Endothelial cell of umbilical vein (primary cell): Measurements from ENCODE around the gene BAZ1B. TPM values are rescaled to one million over a fixed set of nuclear protein-coding genes. Genes with fewer than 3 reads are reported as not detected.

ENCODE experiments used
- BruUV-seq: library from RNA; stranded (reverse); fragments of 400-500 nt; replicated peaks from 2 replicates; lab custom pipeline; 2021; lab: Mats Ljungman, UMichigan
- CTCF ChIA-PET: fragments of 300-600, 350-600 bp; sonication (Branson Sonifier 250); formaldehyde crosslinking; loops from one replicate; lab custom pipeline; 2021; ENCODE audit warnings: antibody characterized with exemption, inconsistent platforms; lab: Charles Lee
- POLR2A ChIA-PET: fragments of 300-600, 350-600 bp; sonication (Branson Sonifier 250); formaldehyde crosslinking; loops from one replicate; lab custom pipeline; 2021; ENCODE audit warnings: antibody characterized with exemption, inconsistent platforms; lab: Charles Lee
- DNase-seq: peaks from one replicate; pipeline ENCODE4 v3.0.0-alpha.2; 2011; ENCODE audit warnings: low read depth, low spot score
- FAIRE-seq: peaks from 2 replicates; lab custom pipeline; 2011; peaks lifted over from hg19 to GRCh38; lab: Jason Lieb, UNC
- H2AFZ ChIP-seq: 2 replicates; pipeline ENCODE4 v1.6.0; 2012; ENCODE audit warnings: low read depth, low read length, control low read depth, inconsistent platforms
- H3K27ac ChIP-seq: 2 replicates; pipeline ENCODE4 v1.5.1; 2011; ENCODE audit warnings: low read depth, mild to moderate bottlenecking, control low read depth, low read length, moderate library complexity; ENCODE audit not compliant: insufficient read depth
- H3K27me3 ChIP-seq, 2 experiments: 2 replicates each; pipeline versions ENCODE4 v1.6.0 to v1.6.1; 2011; ENCODE audit warnings: low read length in 2 of 2, mixed read lengths in 1 of 2; ENCODE audit not compliant: control insufficient read depth in 2 of 2, insufficient read depth in 2 of 2
- H3K36me3 ChIP-seq, 2 experiments: 2 replicates in 1 of 2; 3 replicates in 1 of 2; pipeline ENCODE4 v1.5.1; 2011; ENCODE audit warnings: low read length in 2 of 2, mild to moderate bottlenecking in 1 of 2, moderate library complexity in 1 of 2; ENCODE audit not compliant: control insufficient read depth in 2 of 2, insufficient read depth in 2 of 2; ENCODE audit errors: extremely low read depth in 1 of 2
- H3K4me1 ChIP-seq: 3 replicates; pipeline ENCODE4 v1.5.1; 2011; ENCODE audit warnings: mild to moderate bottlenecking, low read length; ENCODE audit not compliant: control insufficient read depth, insufficient read depth; ENCODE audit errors: extremely low read depth
- H3K4me2 ChIP-seq: 2 replicates; pipeline ENCODE4 v1.6.1; 2011; ENCODE audit warnings: low read length, control low read depth, mixed read lengths; ENCODE audit not compliant: insufficient read depth
- H3K4me3 ChIP-seq, 3 experiments: fragments of 200-600 bp in 1 of 3; sonication (generic), shearing (Covaris generic) in 1 of 3; replicated peaks in 1 of 3; 2 replicates each; pipeline ENCODE4 v1.5.1; 2011 to 2016; ENCODE audit warnings: control low read depth in 3 of 3, low read length in 3 of 3, mild to moderate bottlenecking in 2 of 3, inconsistent platforms in 1 of 3, low read depth in 1 of 3, moderate library complexity in 1 of 3; ENCODE audit not compliant: insufficient read depth in 1 of 3
- H3K79me2 ChIP-seq: 2 replicates; pipeline ENCODE4 v1.6.0; 2012; ENCODE audit warnings: low read length, inconsistent platforms; ENCODE audit not compliant: control insufficient read depth, insufficient read depth
- H3K9ac ChIP-seq: replicated peaks from 2 replicates; pipeline ENCODE3; 2011; ENCODE audit warnings: low read length, control low read depth; ENCODE audit not compliant: insufficient read depth; ENCODE audit errors: extremely low read depth
- H3K9me1 ChIP-seq: replicated peaks from 3 replicates; pipeline ENCODE4 v1.6.0; 2011; ENCODE audit warnings: mild to moderate bottlenecking, low read length; ENCODE audit not compliant: control insufficient read depth, insufficient read depth; ENCODE audit errors: extremely low read depth
- H3K9me3 ChIP-seq: replicated peaks from 2 replicates; pipeline ENCODE4 v1.5.1; 2012; ENCODE audit warnings: low read length, inconsistent platforms; ENCODE audit not compliant: control insufficient read depth, insufficient read depth
- H4K20me1 ChIP-seq: replicated peaks from 2 replicates; pipeline ENCODE3; 2011; ENCODE audit warnings: mild to moderate bottlenecking, low read length; ENCODE audit not compliant: control insufficient read depth, insufficient read depth; ENCODE audit errors: extremely low read depth
- CTCF ChIP-seq, 2 donors: IDR thresholded peaks; 1 replicate in 1 of 2; 2 replicates in 1 of 2; pipeline ENCODE4 v1.5.1; 2011; ENCODE audit warnings: low read length in 2 of 2, mild to moderate bottlenecking in 2 of 2, moderate library complexity in 2 of 2, control low read depth in 1 of 2, inconsistent platforms in 1 of 2, low read depth in 1 of 2; ENCODE audit not compliant: insufficient read depth in 1 of 2; ENCODE audit errors: extremely low read depth in 1 of 2
- EZH2 ChIP-seq: IDR thresholded peaks from 2 replicates; pipeline ENCODE4 v1.6.1; 2012; ENCODE audit warnings: borderline replicate concordance, low read depth, mild to moderate bottlenecking, moderate library complexity, low read length, inconsistent platforms; ENCODE audit not compliant: severe bottlenecking
- FOS ChIP-seq: IDR thresholded peaks from 2 replicates; pipeline ENCODE4 v1.6.1; 2011; ENCODE audit warnings: mild to moderate bottlenecking, low read length, moderate library complexity, borderline replicate concordance; ENCODE audit not compliant: insufficient read depth
- GATA2 ChIP-seq: IDR thresholded peaks from 2 replicates; pipeline ENCODE4 v1.7.0; 2011; ENCODE audit warnings: low read depth, mild to moderate bottlenecking, moderate library complexity, mixed read lengths, low read length; ENCODE audit not compliant: insufficient read length, insufficient read depth
- JUN ChIP-seq: IDR thresholded peaks from 2 replicates; pipeline ENCODE4 v1.6.1; 2011; ENCODE audit warnings: borderline replicate concordance, low read depth; ENCODE audit not compliant: insufficient read length, insufficient read depth
- MAX ChIP-seq: IDR thresholded peaks from 2 replicates; pipeline ENCODE4 v1.6.1; 2011; ENCODE audit not compliant: insufficient read depth, insufficient read length
- MYC ChIP-seq: IDR thresholded peaks from one replicate; pipeline ENCODE4 v1.6.1; 2011; ENCODE audit warnings: mild to moderate bottlenecking, low read depth, low read length
- POLR2A ChIP-seq: IDR thresholded peaks from 2 replicates; pipeline ENCODE4 v1.6.1; 2012; ENCODE audit warnings: low read depth, mild to moderate bottlenecking, control low read depth, low read length
- POLR2AphosphoS5 ChIP-seq: IDR thresholded peaks from 2 replicates; pipeline ENCODE4 v1.6.1; 2012; ENCODE audit warnings: low read depth, mild to moderate bottlenecking, control low read depth, low read length, moderate library complexity; ENCODE audit not compliant: insufficient read depth
- dilution Hi-C: fragments of 300-500 bp; cut with MboI; formaldehyde crosslinking; loops from one replicate; pipeline ENCODE4 v1.15.0; 2019; ENCODE audit warnings: low sequenced_read_pairs; ENCODE audit not compliant: extremely low pct_ligation_motif_present
- intact Hi-C: fragments of 100-400 bp; cut with micrococcal nuclease; formaldehyde crosslinking; loops from one replicate; pipeline ENCODE4 v1.10.0; 2022
- polyA plus RNA-seq, 4 experiments: library from polyadenylated mRNA; depleted of rRNA in 3 of 4; stranded (reverse) in 3 of 4; unstranded in 1 of 4; fragments of >200 nt; gene quantifications; 2 replicates each; pipeline versions ENCODE4 v1.2.1 to v1.2.3, GENCODE V29; 2011 to 2012; ENCODE audit warnings: missing spikeins in 1 of 4
- total RNA-seq: library from RNA; stranded (reverse); gene quantifications from 2 replicates; pipeline ENCODE4 v1.2.3, GENCODE V29; 2021

BAZ1B gene
- total and polyA plus RNA-seq, 2 donors (not counting 3 experiments of a cell fraction or from before 2014, with no cell fraction given) = 16.2 to 74.7 TPM

GRCh38 chr7:73507556-73507955 is 14.5 kb downstream of the BAZ1B start:
- BruUV-seq = no TSS peak
- H3K9me1 ChIP-seq = no peaks in the 10 kb centered on the region
- H4K20me1 ChIP-seq = peaks cover 3% of the 10 kb centered on the region
- POLR2A ChIA-PET = no interaction called here
- no peak overlapping the region for H3K27ac ChIP-seq
- H3K4me3 ChIP-seq = no peak overlapping the region
- intact Hi-C loops (no loop called here), dilution Hi-C loops (no loop called here)
- DNase-seq = no peak
- H2AFZ ChIP-seq = no peak overlapping the region
- H3K9me3 ChIP-seq = no peaks in the 10 kb centered on the region
- no peaks in the 10 kb centered on the region for H3K27me3 ChIP-seq
- no peak overlapping the region for H3K9ac ChIP-seq
- CTCF ChIA-PET = interaction anchor here (1.5 kb wide), 1 partner anchor 11 kb away, joined by 4 read pairs; no protein-coding TSS in a partner anchor
- no peak for FAIRE-seq
- no peak overlapping the region for H3K4me2 ChIP-seq
- peaks cover 14 to 21% of the 10 kb centered on the region in 2 experiments for H3K36me3 ChIP-seq
- TF ChIP-seq EZH2 (no peak), POLR2AphosphoS5 (no peak), CTCF (IDR thresholded peaks at IDR 0.05; ENCODE audit: extremely low read depth in 1 of 2, insufficient read depth in 1 of 2, low read depth in 1 of 2, low read length in 2 of 2) (no peak), GATA2 (no peak), FOS (no peak)
- H3K79me2 ChIP-seq = peaks cover 60% of the 10 kb centered on the region
- H3K4me1 ChIP-seq = no peaks in the 10 kb centered on the region

- DNase-seq = no peak
- H2AFZ ChIP-seq = no peak overlapping the region
- no peak overlapping the region for H3K9ac ChIP-seq
- no peak for TF ChIP-seq EZH2
- TF ChIP-seq MAX = no peak
- TF ChIP-seq GATA2 = no peak
- no peak for TF ChIP-seq JUN
- no peak for TF ChIP-seq FOS
- TF ChIP-seq MYC = no peak
- no peak for TF ChIP-seq POLR2A
- TF ChIP-seq POLR2AphosphoS5 = no peak
- POLR2A ChIA-PET = no interaction called here
- H3K36me3 ChIP-seq = peaks cover 16 to 27% of the 10 kb centered on the region in 2 experiments
- CTCF ChIA-PET = interaction anchor here (0.6 kb wide), 1 partner anchor 43 kb away, joined by 3 read pairs; no protein-coding TSS in a partner anchor
- no peak overlapping the region for H3K4me2 ChIP-seq
- H3K27me3 ChIP-seq = no peaks in the 10 kb centered on the region
- dilution Hi-C loops = no loop called here
- H3K79me2 ChIP-seq = peaks cover 52% of the 10 kb centered on the region
- no peaks in the 10 kb centered on the region for H3K4me1 ChIP-seq
- H3K9me3 ChIP-seq = no peaks in the 10 kb centered on the region
- FAIRE-seq = no peak
- no peak overlapping the region for H3K4me3 ChIP-seq
- no TSS peak for BruUV-seq
- no peaks in the 10 kb centered on the region for H3K9me1 ChIP-seq
- peaks cover 3% of the 10 kb centered on the region for H4K20me1 ChIP-seq
- intact Hi-C loops = no loop called here
- H3K27ac ChIP-seq = no peak overlapping the region
Observed at GRCh38 chr7:73504920-73505319, 17.2 kb downstream of the BAZ1B start.
